ENCODE measurements around the gene FRAT2.

GRCh38 chr10:97376413-97376812, 41.9 kb upstream of the FRAT2 start:
- TF ChIP-seq CTCF (IDR thresholded peaks at IDR 0.05) = no peak
- TF ChIP-seq POLR2A (IDR thresholded peaks at IDR 0.05) = no peak
